Frontal cortex (tissue), 4 donors: ENCODE measurements around the gene CEP57L1. TPM values are rescaled to one million over a fixed set of nuclear protein-coding genes. Genes with fewer than 3 reads are reported as not detected.
"Not testable (repeated sequence)": the region's sequence is repeated elsewhere in the genome, so short reads cannot be mapped to it uniquely, and the experiment has no call there.

Source experiments
- DNase-seq, 2 donors: peaks; one replicate each; pipeline ENCODE4 v3.0.0; 2012; ENCODE audit warnings: low spot score in 2 of 2
- FAIRE-seq: peaks from 2 replicates; lab custom pipeline; 2012; peaks lifted over from hg19 to GRCh38; lab: Jason Lieb, UNC
- total RNA-seq: library from RNA; depleted of rRNA; stranded (reverse); fragments of >200 nt; gene quantifications from one replicate; pipeline ENCODE4 v1.2.3, GENCODE V29; 2014
- donor health status: control.
- donor health status: control.
- donor health status: control.

CEP57L1 gene
- total RNA-seq, 1 donor from 2014 or later, result 97.4 TPM

DNA sequence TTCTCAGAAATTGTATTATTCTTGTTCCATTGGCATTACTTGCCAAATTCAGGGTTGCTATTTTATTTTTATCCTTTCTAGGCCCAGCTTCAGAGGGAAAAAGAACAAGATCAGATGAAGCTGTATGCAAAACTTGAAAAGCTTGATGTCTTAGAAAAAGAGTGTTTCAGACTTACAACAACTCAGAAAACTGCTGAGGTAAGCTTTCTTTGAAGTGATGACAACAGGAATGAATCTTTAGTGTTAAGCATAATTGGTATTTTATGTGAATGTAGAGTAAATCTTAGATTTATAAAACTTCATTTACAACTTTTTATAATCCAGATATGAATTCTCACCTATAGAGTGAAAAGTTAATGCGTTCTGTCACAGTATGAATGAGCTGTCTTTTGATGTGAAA, 58.4 kb downstream of the CEP57L1 start:
- no peak for DNase-seq
- no peak for FAIRE-seq

DNA sequence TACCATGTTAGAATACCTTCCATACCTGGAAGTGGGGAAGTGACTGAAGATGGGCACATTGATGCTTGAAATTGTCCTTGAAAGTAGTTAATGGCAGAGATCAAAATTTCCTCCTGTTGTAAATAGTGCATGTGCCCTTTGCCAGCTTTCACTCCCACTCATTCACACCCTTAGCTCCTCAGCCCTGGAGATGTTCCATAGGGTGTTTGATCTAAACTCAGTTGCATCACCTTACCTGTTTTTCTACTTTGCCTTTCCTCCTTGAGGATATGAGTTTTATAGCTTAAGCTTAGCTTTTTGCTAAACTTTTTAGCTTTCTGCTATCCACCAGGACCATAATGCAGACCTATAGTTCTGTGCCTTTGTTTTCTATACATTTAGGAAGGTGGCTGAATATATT, 69.0 kb downstream of the CEP57L1 start:
- no peak for FAIRE-seq
- no peak for DNase-seq

- no peak for DNase-seq
- FAIRE-seq, result no peak
Measured at GRCh38 chr6:109165392-109165974, 70.2 kb downstream of the CEP57L1 start.

DNA sequence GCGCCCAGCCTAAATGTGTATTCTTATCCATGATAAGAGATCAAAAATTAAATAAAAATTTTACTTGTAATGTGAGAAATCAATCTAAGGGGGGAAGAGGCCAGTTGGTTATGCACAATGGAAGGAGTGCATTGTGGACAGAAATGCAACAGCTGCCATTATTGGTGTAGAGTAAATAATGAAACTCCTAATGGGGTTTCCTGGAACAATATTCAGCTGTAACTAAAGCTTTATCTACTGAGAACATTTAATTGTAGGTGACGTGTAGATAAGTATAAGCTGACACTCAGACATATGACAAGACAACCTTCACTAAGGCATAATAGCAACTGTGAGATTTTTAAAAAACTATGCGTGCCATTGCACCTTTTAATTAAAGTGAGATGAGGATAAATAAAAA, 71.4 kb downstream of the CEP57L1 start:
- DNase-seq (no peak), FAIRE-seq (no peak)

DNA sequence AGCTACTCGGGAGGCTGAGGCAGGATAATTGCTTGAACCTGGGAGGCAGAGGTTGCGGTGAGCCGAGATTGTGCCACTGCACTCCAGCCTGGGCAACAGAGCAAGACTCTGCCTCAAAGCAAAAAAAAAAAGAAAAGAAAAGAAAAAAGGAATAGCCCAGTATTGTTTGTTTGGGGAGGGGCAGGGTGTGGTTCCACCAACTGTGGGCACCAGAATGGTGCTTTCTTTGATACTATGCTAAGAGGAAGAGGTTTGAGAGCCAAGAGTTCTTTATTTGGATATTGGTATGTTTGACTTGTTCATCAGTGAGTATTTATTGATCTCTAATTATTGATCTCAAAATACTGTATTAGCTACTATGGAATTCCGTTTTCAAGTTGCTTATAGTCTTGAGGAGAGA, 72.3 kb downstream of the CEP57L1 start:
- DNase-seq (no peak), FAIRE-seq (no peak)

DNA sequence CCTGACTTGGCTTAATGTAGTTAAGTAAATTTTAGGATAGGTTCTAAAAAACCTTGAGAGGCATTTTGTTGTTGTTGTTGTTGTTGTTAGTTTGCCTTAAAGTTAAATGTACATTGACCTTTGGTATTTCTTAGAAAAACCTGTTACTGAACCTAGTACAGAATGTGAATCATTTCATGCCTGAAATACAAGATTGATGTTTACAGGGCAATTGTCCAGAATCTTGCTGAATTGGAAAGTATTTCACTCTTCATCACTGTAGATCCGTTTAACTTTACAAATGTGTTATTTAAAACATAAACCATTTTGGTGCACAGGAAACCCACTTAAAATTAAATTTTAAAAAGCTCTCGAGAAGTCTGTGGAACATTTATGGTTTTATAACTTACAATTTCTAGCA, 75.0 kb downstream of the CEP57L1 start:
- DNase-seq, result no peak
- FAIRE-seq, result no peak

DNA sequence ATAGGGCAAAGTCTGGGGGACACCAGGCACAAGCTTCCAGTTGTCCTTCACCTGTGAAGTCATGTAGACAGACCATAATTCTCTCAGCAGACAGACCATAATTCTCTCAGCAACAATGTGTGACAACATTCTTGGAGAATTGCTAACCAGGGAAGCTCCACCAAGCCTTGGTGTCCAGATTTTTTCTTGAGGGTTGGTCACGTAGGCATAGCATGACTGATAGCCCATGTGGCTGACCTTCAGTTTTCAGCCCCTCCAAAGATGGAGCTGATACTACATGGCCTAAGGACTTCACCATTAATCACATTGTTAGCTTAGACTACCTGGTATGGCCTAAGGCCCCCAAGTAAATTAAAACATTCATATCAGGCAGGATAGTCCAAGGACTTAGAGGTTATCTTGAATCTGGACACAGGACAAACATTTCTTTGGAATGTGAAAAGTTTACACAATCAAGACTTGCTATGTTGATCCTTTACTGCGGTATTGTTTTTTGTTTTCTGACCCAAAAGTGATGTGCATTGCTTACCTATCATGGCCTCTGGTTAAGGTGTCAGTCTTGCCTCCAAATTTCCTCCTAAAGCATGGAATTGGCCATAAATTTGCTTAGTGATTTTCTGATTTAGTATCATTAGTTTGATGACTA, 76.9 kb downstream of the CEP57L1 start:
- FAIRE-seq (no peak), DNase-seq (no peak)

DNA sequence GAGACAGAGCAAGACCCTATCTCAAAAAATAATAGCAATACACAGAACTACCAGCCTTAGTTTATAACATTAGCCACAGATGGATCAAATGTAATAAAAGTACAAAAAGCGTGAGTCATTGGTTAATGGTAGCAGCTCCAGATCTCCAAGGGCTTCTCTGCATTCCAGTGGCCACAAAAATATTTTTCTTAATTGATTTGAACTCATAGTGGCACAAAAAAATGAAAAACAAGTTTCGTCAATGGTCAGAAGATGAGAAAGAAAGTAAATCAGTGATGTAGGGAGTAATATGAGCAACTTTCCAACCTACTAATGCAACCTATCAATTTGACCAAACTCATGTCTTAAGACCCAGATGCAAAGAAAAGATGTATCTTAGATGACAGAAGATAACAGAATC, 79.6 kb downstream of the CEP57L1 start:
- DNase-seq, result no peak
- FAIRE-seq, result no peak

- DNase-seq, result no peak
Measured at GRCh38 chr6:109178921-109179320, 83.6 kb downstream of the CEP57L1 start.

DNA sequence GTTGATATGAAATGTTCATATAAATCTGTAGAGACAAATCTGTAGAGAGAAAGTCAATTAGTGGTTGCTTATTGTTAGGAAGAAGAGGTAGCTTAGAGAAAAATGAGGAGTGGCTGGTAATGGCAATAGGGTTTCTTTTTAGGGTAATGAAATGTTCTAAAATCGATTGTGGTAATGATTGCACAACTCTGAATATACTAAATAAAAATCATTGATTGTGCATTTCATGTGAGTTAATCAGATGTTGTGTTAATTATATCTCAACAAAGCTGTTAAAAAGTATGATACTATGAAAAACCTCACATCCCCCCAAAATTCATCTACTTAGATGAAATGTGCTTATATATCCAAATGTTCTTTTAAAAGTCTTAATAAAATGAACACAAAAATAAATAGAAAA, 84.2 kb downstream of the CEP57L1 start:
- no peak for DNase-seq
- FAIRE-seq, result no peak

More at GRCh38 chr6:109178921-109179320, 83.6 kb downstream of the CEP57L1 start:
- FAIRE-seq, result no peak

DNA sequence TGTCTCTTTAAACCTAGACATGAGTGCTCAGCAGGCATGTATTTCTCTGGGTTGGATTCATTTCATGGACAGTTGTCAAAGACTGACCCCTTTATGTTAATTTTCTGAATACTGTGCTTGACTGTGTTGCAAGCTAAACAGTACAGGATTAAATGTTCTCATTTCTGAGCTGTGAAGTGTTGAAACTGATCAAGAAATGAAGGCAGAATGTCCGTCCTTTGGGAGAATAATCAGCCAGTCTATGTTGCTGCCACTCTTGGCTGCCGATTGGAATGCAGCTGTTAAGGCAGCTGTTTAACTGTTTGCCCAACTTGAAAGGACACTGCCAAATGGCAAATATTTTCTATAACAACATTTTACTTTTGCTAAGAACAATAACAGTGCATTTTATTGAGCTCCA, 87.3 kb downstream of the CEP57L1 start:
- DNase-seq (no peak), FAIRE-seq (no peak)

DNA sequence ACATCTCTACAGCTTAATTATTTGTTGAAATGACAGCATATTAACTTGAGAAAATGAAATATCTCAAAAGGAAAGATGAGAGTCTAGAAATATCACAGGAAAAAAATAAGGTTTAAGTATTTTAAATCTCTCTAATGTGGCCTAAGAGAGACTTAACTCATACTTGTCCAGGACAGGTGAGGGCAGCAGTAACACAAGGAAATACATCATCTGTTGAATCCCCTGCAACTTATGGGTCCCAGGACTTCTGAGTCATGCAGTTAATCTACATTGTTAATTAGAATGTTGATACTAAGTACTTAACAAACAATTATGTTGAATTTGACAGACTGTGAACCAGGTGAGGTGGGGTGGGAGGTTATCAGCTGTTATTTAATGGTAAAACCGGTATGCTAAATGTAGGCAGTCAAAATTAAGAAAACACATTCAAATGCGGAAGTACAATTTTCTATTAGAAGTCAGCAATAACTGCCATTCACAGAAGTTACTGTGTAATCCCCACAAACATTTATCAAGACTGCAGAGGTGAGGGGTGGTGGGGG, 87.9 kb downstream of the CEP57L1 start:
- no peak for DNase-seq
- no peak for FAIRE-seq

- no peak for FAIRE-seq
- DNase-seq, result no peak
Measured at GRCh38 chr6:109184638-109185037, 89.3 kb downstream of the CEP57L1 start.

- DNase-seq (no peak), FAIRE-seq (no peak)
Measured at GRCh38 chr6:109186012-109186411, 90.7 kb downstream of the CEP57L1 start.

- FAIRE-seq (peak; percentile 50), DNase-seq (peak; percentile 5 to 27)
Measured at GRCh38 chr6:109187399-109188114, 92.2 kb downstream of the CEP57L1 start.

DNA sequence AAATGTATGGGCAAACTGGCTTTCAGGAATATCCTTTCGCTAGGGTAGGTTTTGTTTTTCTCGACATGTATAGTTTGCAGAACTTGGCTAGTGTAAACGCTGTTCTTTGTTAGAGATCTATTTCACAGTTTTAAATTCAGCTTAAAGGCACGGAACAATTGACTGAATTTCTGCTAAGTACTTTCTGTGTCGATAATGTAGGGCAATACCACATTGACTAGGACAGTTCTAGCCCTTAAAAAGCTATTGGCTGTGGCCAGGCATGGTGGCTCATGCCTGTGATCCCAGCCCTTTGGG, 92.8 kb downstream of the CEP57L1 start:
- no peak for DNase-seq
- FAIRE-seq, result no peak

GRCh38 chr6:109191368-109191767, 96.1 kb downstream of the CEP57L1 start:
- DNase-seq, FAIRE-seq: not testable (repeated sequence)

DNA sequence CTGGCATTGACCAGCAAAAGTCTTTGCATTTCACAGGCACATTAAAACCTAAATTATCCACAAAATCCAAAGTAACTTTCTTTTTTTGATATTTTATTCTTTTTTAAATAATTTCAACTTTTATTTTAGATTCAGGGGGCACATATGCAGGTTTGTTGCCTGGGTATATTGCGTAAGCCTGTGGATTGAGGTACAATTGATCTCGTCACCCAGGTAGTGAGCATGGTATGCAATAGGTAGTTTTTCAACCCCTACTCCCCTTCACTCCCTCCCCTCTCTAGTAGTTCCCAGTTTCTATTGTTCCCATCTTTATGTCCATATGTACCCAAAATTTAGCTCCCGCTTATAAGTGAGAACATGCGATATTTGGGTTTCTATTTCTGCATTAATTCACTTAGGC, 97.6 kb downstream of the CEP57L1 start:
- no peak for FAIRE-seq
- no peak for DNase-seq

GRCh38 chr6:109194880-109195279, 99.6 kb downstream of the CEP57L1 start:
- no peak for DNase-seq
- no peak for FAIRE-seq

DNA sequence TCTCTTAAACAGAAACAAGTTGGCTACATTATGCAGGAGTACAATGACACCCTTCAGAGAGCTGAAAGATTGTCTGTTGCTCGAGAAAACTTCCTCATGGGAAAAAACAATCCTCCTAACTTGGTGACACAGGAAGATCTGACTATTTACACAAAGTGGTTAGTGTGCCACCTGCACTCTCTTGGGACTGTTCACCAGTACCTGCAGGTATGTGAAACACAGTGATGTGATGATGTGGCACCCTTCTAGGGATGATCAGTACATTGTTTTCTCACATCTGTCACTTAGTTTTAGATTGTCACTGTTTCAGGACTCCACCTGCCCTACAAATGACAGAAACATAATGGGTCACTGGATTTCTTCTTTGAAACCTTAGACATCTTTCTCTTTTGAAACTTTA, 101.8 kb downstream of the CEP57L1 start:
- DNase-seq (no peak), FAIRE-seq (no peak)
